GM12872 (cell line): ENCODE data around the gene ULK4.

Experiments used
- CTCF ChIP-seq: IDR thresholded peaks from 3 replicates; pipeline ENCODE4 v1.5.1; 2011; ENCODE audit warnings: low read depth, mild to moderate bottlenecking, low read length, moderate library complexity; ENCODE audit not compliant: insufficient read depth

Gene ULK4

GRCh38 chr3:41705893-41706292 lies 256.0 kb downstream of the ULK4 start:
- no peak for TF ChIP-seq CTCF

GRCh38 chr3:41701191-41701698 lies 260.7 kb downstream of the ULK4 start:
- TF ChIP-seq CTCF, result no peak

- TF ChIP-seq CTCF, result no peak
Observed at GRCh38 chr3:41700155-41700554, 261.7 kb downstream of the ULK4 start.

- TF ChIP-seq CTCF, result no peak
Observed at GRCh38 chr3:41698898-41699297, 263.0 kb downstream of the ULK4 start.

GRCh38 chr3:41697702-41698101 lies 264.2 kb downstream of the ULK4 start:
- no peak for TF ChIP-seq CTCF

DNA sequence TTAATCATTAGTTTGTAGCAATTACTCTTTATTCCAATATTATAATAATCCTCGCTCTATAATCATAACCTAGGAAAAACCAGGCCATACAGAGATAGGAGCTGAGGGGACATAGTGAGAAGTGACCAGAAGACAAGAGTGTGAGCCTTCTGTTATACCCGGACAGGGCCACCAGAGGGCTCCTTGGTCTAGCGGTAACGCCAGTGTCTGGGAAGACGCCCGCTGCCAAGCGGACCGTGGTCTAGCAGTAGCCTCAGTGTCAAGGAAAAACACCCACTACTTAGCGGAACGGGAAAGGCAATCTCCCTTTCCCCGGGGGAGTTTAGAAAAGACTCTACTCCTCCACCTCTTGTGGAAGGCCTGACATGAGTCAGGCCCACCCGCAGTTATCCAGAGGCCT lies 266.1 kb downstream of the ULK4 start:
- TF ChIP-seq CTCF, result peak; percentile 55

DNA sequence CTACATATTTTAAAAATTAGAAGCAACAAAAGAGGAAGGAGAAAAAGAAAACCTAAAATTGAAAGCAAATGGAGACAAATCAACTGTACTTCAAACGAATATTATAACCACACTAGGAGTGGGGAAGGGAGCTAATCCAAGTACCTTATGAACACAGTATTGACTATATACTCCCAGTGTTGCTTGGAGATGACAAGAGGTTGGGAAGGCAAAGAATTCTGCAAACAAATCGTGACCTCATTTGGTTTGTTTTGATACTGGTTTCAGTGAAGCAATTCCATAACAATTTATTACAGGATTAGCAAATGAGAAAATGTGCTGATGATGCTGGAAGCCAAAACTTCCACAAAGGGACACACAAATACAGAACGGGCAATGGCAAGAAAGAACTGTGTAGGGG lies 268.1 kb downstream of the ULK4 start:
- TF ChIP-seq CTCF, result no peak
